Myocyte (in vitro differentiated cells): ENCODE measurements around the gene ANTXR1. TPM values are rescaled to one million over a fixed set of nuclear protein-coding genes. Genes with fewer than 3 reads are reported as not detected.

ENCODE experiments used
- DNase-seq: peaks from one replicate; pipeline ENCODE4 v3.0.0-alpha.2; 2012; ENCODE audit warnings: low read depth
- total RNA-seq: library from RNA; depleted of rRNA; stranded (reverse); fragments of >200 nt; gene quantifications from 2 replicates; pipeline ENCODE4 v1.2.3, GENCODE V29; 2014

ANTXR1 gene
- total RNA-seq, 1 donor from 2014 or later: 94.7 TPM

DNA sequence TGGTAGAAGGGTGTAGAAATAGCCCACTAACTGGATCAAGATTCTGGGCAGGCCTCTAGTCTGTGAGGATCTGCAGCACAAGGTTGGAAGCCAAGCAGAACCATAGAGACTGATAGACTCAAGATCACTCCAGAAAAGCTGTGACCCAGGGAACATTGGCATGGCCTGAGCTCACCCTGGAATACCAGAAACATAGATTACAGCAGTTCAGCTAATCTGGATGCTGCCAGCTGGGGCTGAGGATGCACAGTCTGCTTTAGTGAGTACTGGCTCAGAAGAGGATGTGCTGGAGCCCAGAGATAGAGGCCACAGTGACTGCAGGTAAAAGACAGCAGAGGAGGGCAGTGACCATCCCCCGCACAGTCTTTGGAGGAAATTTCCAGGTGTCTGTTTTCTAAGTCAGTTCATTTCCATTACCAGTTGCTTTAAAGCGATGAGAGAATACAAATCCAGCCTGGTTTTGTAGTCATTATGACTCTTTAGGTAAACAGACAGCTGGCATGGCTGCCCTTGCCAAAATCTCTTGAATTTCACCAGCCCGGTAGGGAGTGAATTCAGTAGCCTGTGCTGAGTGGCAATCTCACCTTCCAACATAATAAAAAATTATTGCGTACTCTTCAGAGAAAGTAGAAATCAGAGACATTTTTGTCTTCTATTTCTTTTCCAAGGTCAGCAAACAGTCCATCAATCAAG, 119.2 kb downstream of the ANTXR1 start:
- DNase-seq: no peak

DNA sequence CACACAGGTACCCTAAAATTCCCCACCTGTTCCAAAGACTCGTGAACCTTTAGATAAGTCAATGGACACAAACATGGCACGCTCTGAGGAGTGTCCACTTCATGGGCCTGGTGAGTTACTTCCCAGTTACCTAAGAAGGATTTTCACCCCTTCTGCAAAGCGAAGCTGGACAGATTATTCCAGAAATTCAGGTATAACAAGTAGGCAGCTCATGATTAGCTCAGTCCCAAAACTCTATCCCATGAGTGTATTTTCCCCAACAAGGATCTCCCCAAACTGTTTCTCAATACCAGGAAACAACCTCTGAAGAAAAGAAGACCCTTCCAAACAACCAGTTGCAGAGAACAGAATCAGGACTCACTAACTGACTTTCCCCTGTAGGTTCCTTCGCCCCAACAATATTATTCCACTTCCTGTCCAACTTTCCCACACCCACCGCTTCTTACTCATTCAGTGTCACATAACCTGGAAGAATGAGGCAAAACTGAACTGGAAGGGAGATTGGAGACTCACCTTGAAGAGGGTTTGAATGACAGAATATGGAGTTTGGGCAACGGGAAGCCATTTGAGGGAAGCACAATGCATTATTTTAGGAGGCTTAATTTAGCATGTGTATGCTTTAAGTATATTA, 120.1 kb downstream of the ANTXR1 start:
- DNase-seq: no peak

DNA sequence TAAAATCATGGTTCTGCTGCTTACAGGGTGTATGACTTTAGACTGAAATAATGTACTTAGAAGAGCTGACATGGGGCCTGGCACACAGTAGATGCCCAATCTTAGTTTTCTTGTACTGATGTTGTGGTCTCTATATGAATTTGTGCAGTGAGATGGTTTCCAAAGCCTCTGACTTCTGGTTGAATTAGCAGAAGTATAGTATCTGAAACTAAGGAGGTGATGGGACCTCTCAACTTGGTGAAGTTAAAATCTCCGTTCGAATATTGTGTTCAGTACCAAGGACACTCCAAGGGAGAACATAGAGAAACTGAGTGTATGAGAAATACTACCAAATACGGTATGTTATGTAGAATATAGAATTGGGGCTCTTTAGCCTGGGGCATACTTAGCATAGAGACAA, 120.9 kb downstream of the ANTXR1 start:
- DNase-seq: no peak

DNA sequence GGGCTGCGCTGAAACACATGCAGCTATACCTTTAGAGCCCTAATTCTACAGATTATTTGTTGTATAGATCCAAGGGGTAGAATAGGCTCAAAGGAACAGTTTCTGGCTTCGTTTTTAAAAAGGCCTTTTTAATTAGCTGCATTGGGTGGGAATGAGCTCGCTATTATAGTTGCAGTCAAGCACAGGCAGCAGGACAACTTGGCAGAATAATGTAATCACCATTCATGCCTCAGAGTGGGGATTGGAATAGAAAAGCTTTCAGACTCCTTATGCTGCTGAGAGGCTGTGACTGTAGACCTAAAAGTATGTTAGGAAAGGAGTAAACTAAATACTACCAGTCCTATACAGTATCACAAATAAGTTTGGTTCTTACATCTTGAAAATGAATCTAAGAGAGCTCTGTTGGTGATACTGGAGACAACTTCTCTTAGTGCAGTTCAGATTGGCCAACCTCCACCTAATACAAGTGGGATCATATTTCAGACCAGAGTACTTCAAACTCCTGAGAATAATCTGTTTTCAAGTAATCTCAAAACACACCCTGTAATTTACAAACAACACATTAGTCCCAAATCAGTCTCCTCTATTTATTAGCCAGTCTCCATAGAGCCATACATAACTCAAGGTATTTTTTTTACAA, 121.4 kb downstream of the ANTXR1 start:
- no peak for DNase-seq

DNA sequence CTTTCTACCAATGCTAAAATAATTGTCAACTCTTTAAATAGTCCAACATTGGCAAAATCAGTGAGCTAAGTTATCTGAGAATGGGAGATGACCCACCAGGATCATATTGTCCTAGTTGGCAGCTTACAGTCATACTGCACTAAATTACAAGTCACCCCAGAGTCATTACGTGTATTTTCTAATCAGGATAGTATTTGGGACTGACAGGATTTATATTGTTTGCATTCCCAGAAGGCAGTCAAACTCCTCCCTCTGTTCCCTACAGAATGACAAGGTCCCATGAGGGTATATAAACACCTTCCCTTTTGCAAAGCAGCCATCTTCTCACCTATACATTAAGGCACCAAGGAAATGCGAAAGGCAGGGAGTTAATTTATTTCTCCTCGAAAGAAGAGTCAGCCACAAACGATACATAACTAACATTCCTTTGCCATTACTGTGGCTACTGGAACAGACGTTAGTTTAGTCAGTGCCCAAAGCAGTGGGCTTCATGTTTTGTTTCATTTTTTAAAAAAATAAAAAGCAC, 125.3 kb downstream of the ANTXR1 start:
- DNase-seq: peak; percentile 67

DNA sequence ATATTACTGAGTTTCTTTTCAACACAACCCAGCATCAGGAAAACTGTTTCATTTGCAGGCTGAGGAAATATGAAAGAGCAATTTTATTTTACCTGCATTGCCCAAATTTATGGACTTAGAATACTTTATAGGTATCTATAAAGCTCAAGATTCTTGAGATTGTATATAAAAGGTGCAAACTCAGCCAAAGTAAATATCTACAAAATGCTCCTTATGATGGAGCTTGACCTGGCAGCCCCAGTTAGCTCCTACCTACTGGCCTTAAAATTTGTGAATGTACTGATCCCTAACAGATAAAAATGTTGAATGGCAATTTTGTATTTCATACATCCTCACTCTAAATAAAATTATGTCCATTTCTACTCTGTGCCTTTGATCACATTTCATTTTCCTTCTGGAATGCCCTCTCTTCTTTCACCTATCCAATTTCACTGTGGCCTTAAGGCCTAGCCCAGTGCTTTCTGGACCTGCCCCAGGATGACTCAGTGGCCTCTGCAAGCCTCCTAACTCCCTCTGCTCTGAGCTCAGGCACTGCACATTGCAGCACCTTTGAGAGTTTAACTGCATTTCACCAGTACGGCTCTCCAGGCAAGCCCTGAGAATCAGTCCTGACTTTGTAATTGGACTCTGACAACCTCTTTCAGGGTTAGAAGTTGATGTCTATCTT, 125.9 kb downstream of the ANTXR1 start:
- DNase-seq: peak; percentile 80

DNA sequence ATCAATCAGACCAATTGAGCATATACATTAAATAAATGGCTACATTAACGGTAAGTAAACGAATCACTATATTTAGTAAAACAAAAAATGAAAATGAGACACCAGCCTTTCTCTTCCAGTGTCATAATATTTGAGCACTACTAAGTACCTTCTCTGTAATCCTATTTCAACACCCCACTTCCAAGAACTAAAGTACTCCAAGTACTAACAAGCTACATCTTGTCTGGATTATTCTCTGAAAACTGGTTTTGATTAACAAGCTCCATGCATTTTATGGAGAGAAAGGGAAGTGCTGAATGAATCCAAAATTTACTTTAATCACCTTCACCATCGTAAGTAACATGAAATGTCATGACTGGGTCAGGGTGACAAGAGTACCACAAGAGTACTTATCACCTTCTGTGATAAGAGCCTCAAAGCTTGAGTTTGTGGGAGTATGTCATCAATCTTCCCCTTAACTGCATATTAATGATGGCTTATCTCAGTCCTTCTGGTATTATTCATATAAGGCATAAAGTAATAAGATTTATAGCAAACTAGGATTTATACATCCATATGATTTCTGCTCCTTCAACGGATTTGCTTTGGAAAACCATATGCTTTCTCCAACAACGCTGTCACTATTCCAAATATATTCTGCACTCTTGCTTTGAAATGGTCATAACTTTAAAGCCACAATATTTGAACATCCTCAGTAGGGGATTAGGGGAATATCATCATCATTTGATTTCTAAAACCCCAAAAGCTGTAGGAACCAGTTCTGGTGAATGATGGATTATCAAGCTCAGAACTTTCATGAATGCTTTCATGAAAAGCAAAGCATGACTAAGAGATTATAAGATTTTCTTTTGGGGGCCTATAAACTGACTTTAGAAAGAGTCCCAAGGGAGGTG, 127.0 kb downstream of the ANTXR1 start:
- no peak for DNase-seq

DNA sequence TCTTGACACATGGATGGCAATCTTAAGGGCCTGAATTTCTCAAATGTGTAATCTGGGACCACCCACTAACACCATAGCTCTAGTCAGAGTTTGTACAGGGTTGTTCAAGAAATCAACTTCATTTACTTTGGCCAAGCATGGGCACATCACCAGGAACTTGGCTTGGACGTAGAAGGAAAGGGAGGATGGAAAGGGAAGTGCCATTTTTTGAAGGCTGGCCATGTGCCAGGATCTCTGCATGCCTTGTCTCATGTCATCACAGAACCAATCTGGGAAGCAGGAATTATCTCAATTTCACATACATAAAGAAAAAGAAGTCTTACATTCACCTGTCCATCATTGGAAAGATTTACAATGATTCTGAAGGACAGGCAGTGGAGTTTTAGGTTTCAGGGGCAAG, 128.1 kb downstream of the ANTXR1 start:
- no peak for DNase-seq

DNA sequence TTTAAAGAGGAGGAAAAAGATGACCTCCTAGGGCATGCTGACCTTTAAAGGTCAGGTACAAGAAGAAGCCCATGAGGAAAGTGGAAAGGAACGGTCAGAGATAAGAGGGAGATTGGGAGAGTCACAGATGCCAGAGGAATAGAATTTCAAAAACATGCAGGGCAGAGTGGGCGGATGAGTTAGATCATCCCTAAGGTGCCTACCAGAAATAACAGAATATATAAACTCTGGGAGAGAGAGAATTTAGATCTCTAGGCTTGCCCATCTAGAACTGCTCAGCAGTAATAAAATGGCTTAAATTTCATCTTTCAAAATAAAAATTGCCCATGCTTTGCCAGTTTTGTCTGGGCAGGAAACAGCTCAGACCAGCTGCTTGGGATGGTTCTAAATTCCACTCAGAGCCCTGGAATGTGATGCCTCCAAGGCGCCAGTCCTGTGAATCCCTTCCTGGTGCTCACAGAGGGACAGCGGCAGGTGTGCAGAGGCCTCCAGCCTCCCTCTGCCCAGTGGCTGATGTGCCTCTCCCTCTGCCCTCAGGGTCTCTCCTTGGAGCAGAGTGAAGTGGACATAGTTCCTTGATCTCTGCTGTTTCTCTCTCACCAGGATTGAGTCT, 130.9 kb downstream of the ANTXR1 start:
- peak; percentile 98 for DNase-seq

DNA sequence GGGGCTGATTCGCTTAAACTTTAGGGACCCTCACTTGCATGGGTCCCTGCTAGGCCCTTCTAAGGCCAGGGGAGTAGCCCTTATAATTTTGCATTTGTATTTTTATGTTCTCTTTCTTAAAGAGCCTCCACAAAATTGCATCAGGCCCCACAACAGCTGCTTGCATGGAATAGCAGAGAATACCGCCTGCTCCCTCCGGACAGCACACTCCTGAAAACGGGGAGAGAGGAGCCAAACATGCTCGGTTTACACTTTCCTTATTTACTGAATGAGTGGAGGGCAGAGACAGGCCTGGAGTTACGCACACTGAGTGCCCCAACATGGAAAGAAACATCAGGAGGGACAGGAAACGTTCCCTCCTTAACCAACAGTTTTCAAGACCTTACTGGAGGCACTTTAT, 132.2 kb downstream of the ANTXR1 start:
- DNase-seq: peak; percentile 84

DNA sequence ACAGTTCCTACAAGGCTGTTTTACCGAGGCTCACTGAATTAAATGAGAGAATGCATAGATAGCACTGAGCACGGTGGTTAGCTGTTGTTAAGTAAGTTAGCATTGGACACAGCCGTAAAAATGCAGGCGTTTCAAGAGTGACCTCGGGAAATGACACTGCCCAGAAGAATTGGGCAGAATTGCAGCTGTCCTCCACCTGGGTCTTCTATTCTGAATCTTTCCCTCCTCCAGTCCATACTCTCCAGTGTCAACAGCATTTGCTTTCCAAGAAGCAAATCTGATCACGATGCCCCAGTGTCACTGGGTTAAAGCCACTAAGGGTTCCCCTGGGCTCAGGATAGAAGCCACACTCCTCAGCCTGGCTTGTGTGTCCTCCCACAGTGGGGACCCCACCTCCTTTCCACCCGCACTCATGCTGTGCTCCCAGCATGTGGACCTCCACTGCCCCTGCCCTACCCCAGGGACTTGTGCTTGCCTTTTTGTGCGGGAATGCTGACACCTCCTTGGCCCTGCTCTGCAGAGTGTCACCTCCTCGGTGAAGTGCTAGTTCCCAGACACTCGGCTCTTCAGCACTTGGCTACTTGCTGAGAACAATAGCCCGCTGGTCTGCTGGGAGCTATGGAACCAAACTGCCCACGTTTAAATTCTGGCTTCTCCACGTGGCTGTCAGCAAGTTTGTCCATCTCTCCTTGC, 135.0 kb downstream of the ANTXR1 start:
- DNase-seq: peak; percentile 67

DNA sequence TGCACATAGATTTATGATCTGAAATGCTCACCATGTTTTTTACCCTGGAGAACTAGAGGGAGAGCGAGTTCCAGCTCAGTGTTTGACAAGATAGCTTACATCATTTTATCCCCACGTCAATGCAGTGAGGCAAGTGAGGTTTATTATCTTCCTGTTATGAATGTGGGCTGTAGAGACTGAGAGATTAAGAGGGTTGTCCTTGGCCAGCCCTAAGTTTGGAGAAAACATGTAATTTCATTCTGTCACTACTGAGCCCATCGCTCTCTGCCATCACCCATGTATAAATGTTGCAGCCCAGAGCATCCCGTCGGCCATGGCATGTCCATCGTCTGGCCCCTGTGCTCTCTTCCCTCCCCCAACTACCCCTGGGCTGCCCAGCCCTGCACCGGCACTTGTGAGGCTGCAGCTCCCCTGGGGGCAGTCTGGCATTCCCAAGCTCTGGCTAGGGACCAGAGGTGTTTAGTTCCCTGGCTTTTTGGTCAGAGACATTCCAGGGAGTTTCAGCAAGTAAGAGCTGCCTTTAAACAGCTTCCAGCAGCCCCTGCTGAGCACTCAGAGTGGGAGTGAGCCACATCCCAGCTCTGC, 136.7 kb downstream of the ANTXR1 start:
- DNase-seq: peak; percentile 80

DNA sequence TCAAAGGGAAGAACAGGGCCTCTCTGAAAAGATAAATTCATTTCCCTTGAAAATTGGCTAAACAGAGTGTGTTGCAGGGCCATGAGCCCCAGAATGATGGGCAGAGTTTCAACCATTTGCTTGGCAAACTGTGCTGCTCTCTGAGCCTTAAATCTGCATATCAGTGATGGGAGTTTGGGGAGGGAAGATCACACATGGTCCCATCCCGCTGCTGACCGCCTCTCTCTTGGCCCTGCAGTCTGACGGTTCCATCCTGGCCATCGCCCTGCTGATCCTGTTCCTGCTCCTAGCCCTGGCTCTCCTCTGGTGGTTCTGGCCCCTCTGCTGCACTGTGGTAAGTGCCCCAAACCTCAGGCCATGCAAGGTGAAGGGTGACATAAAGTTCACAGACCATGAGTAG, 139.0 kb downstream of the ANTXR1 start:
- no peak for DNase-seq

DNA sequence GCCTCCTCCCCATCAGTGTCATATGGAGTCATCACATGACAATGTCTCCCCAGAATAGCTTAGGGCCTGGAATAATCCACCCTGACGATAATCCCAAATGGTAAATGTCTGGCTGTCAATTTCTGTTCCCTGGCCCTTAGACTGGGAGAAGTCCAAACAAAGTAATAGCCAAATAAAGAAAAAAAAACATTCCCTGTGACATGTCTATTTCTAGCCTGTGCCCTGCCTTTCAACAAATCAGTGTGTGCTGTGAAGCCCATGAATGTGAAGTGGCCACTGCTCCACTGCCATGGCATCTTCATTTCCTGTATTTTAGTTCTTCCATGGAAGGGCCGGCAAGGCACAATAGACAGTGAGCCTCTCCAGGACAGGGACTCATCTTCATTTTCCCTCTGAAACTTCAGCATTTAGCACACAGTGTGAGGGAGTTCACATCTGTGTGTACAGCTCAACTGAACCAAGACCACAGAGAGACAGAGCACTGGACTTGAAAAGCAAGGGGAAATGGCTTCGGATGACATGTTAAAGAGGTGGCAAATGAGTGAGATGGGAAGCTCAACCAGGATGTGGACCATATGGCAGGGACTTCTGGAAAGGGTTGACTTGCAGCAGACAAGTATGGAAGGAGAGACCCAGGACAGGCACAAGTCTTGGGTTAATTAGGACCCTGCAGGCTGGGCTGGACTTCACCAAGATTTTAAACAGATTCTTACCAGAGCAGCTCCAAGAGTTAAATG, 140.0 kb downstream of the ANTXR1 start:
- DNase-seq: no peak

DNA sequence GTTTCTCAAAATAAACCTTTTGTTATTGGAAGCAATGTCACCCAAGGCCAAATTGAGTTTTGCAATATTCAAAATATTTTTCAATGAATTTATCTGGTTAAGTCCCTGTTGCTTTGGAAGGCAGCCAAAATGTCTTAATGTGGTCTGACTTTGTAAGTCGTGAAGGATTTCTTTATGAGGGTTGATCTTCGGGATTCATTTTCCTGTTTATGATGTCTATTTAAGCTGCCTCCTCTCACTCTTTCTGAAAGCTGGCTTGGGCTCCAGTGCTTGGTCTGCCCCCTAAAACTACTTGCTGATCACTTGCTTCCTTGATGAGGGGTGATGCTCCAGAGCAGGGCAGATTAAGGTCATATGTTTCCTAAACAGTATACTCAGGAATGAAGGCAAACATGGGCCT, 141.1 kb downstream of the ANTXR1 start:
- peak; percentile 53 for DNase-seq

DNA sequence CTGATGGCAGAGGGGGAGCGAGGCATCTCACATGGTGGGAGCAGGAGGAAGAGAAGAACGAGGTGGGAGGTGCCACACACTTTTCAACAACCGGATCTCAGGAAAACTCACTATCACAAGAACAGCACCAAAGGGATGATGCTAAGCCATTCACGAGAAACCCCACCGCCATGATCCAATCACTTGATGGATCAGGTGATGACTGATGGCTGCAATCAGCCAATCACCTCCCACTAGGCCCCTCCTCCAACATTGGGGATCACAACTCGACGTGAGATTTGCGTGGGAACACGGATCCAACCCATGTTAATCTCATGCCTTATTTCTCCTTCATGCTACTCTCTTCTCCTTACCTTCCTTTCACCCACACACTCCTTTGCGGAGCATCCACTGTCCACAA, 143.6 kb downstream of the ANTXR1 start:
- no peak for DNase-seq

DNA sequence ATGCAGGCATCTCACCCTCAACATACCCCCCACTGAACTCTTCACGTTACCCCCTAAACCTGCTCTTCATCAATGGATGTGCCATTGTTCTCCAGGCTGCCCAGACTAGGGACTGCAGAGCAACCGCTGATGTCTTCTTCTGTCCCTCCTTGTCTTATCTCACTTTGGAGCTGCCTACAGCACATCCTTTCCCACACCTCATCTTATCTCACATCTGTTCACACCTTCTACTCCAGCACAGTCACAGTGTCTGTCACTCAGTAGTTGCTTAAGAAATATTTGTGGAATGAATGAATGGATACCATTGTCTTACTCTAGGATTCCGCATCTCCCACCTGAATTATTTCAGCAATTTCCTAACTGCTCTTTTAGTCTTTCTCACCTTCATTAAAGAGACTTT, 144.5 kb downstream of the ANTXR1 start:
- no peak for DNase-seq

DNA sequence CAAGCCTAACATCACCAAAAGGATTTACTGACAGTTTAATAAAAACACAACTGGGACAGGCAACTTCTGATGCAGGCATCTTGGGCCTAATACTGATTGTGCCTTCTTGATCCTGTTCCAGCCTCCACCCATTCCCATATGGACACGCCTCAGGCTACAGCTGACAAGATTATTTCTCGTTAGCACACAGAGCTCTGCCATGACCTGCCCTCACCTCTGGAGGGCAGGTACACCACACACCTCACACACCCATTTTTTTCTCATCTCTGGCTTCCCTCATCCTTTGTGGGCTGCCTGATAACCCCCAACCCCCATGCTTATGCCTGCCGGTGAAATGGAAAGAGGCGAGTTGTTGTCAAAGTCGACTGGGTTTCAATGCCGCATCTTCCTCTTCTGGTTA, 147.0 kb downstream of the ANTXR1 start:
- peak; percentile 46 for DNase-seq

DNA sequence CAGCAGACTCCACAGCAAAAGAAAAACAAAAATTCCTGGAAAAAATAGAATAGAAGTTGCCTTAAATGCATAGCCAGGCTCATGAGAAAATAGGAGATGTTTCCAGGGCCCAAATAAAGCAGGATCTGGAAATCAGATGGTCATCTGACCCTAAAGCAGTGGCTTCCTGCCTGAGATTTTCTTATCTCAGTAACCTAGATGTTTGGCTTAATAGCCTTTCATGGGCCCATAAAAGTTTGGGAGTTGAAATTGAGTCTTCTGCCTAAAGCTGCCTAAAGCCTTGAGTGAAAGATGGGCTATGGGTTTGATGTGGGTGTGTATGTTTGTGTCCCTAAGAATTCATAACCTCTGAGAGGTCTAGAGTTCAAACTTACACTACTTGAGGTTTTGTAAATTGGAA, 149.1 kb downstream of the ANTXR1 start:
- no peak for DNase-seq
